Activated CD8-positive, alpha-beta memory T cell treated with anti-CD3 and anti-CD28 coated beads for 1 hour (primary cell): ENCODE data around the gene AKR7A3.

Experiments
- DNase-seq, 2 donors: peaks; one replicate each; pipeline ENCODE4 v3.0.0-alpha.2; 2020; ENCODE audit warnings: low read depth in 1 of 2; ENCODE audit errors: extremely low read depth in 1 of 2

AKR7A3 gene

GRCh38 chr1:19288324-19289241 lies at the start of gene AKR7A3:
Gene AKR7A3, minus strand, starts transcription at chr1:19288770. Its CDS starts 61 bp downstream, at chr1:19288709.
- DNase-seq = peak in 1 of 2 donors; percentile 43

DNA sequence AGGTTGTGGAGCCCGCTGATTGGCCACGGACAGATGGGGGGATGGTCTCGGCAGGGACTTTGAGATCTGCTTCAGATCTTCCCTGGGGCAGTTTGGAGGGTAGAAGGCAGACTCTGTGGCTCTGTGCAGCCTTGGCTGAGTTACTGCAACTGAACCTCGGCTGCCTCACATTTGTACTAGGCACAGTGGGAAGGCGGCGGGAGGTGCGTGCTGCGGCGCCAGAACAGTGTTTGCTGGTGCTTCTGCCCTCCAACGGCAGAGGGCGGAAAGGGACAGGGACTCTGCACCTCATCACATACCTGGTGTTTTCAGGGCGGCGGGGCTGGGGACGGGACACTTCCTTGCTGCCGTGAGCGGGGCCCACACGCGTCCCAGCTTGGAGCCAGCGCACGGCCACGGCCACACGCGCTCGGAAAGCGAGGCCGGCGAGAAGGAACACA lies 49.8 kb upstream of the AKR7A3 start:
- DNase-seq = no peak

DNA sequence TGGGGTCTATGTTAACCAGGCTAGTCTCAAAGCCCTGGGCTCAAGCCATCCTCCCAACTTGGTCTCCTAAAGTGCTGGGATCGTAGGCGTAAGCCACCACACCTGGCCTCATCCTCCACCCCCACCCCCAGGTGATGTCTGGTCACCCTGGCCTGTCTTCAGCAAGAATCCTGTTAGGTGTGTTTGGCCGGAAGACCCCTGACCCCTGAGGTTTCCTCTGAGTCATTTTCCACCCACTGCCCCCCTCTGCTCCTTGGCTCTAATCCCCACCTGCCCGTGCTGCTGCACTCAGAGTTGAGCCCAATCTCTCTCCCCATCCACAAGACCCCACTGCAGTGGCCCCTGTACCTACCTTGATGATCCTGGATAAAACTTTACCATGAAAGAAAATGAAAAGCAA lies 48.7 kb upstream of the AKR7A3 start:
- no peak for DNase-seq

- no peak for DNase-seq
Observed at GRCh38 chr1:19336543-19336942, 48.0 kb upstream of the AKR7A3 start.

- no peak for DNase-seq
Observed at GRCh38 chr1:19333587-19334354, 45.2 kb upstream of the AKR7A3 start.

DNA sequence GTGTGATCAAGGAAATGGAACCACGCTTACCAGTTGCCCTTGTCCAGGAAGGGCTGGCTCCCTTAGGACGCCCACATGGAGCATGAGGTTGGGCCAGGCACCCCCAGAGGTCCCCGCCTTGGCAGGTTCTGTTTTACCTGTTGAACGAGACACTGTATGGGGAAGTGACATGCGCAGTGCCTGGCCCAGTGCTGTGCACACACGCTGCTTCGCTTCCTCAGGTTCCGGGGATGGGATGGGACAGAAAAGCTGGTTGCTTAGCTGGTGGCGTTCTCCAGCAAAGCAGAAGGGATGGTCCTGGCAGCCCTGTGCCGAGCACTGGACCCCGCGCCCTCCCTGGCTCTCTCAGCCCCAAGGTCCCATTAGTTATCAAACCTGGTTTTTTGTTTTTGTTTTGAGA lies 44.3 kb upstream of the AKR7A3 start:
- no peak for DNase-seq

- DNase-seq = no peak
Observed at GRCh38 chr1:19331262-19331878, 42.8 kb upstream of the AKR7A3 start.

GRCh38 chr1:19330449-19331135 lies 42.0 kb upstream of the AKR7A3 start:
- no peak for DNase-seq

DNA sequence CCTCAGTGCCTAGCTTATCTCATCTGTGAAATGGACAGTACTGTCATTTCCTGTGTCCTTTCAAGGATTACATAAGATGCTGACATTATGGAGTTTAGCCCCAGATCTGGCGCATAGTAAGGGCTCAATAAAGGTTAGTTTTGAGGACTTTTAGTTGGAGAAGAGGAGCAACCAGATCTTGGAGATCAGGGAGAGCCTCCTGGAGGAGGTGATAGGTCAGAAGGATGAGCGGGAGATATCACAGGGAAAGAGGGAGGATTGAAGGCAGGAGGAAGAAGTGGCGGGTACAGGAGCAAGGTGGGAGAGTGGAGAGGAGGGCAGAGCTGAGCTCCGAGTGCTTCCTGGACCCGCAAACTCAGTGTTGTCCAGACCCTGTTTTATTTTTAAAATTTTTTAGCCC lies 41.0 kb upstream of the AKR7A3 start:
- no peak for DNase-seq

- DNase-seq = no peak
Observed at GRCh38 chr1:19329188-19329587, 40.6 kb upstream of the AKR7A3 start.

DNA sequence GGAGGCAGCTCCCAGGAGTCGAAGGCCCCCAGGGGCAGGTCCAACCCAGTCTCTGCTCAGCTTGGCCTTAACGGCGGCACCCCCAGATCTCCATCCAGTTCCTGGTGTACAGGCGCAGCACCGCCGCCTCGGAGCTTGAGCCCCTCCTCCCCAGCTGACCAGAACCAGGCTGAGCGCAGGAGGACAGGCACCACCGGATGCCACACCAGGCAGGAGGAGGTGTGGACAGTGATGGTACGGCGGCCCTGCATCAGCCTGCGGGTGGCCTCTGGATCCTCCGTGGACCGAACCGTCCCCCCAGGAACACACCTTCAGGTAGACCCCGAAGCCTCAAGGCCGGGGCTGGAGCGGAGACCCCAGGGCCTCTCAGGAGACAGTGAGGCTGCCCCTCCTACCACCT lies 39.9 kb upstream of the AKR7A3 start:
- no peak for DNase-seq

DNA sequence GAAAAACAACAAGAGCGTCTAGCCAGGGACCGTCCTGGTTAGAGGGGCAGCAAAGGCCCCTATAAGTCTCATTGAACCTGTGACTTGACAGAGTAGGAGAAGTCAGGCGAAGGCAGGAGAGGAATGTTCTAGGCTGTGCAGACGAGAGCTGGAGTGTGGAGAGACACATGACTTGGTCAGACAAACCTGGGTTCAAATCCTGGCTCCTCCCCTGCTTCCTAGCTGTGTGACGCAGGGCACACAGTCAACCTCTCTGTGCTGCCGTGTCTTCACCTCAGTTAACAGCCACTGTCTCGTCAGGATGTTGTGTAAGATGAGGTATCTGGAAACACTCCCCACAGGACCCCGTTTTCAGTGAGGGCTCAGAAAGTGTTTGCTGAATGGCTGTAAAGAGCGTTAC lies 39.2 kb upstream of the AKR7A3 start:
- DNase-seq = no peak

DNA sequence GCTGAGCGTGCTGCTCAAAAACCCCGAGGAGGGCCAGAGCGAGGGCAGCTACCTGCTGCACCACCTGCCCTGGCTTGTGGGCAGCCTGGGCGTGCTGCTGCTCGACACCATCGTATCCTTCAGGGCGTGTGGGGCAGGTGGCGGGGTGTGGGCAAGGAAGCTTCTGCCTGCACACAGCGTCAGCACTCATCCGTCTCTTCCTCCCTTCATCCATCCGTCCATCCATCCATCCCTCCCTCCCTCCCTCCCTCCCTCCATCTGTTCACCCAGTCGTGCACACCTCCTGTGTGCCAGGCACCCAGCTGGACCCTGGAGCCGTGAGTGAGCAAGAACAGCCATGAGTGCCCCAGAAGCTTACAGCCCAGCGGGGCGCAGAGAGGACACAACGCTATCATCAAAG lies 38.7 kb upstream of the AKR7A3 start:
- no peak for DNase-seq

DNA sequence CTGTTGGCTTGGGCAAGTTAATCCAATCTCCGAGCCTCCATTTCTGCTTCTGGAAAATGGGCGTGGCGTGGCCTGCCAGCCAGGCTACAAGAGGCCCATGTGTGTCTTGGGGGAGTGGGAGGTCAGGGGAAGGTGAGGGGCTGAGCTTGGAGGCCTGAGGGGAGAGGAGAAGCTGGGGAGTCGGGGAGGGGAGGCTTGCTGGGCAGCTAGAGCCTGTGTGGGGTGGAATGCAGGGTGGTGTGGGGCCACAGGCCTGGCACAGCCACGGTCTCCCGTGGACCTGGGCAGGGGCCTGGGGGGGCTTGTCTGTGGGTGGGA lies 38.1 kb upstream of the AKR7A3 start:
- DNase-seq = no peak

DNA sequence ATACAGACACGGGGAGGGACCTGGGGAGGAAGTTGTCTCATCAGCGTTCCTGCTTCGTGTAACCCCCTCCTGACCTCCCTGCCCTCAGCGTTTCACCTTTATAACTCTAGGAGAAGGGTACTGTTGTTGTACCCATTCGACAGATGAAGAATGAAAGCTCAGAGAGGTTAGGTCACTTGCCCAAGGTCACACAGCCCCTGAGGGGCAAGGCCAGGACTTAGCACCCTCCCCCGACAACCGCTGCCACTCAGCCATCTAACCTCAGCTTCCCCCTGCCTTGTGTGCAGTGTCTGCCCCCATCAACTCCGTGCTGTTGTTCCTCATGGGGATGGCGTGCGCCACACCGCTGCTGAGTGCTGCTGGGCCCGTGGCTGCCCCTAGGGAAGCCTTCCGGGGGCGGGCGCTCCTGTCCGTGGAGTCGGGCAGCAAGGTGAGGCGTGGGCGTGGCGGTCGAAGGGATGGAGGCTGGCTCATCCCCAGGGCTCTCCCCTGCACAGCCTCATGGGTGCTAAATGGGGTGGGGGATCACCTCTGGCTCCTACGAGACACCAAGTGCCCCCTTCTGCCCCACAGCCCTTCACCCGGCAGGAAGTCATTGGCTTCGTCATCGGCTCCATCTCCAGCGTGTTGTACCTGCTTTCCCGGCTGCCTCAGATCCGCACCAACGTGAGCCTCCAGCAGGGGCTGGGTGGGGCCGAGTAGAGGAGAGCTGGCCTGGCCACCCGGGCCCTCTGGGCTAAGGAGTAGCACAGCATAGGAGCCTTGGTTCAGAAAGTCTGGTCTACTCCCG lies 37.6 kb upstream of the AKR7A3 start:
- no peak for DNase-seq

DNA sequence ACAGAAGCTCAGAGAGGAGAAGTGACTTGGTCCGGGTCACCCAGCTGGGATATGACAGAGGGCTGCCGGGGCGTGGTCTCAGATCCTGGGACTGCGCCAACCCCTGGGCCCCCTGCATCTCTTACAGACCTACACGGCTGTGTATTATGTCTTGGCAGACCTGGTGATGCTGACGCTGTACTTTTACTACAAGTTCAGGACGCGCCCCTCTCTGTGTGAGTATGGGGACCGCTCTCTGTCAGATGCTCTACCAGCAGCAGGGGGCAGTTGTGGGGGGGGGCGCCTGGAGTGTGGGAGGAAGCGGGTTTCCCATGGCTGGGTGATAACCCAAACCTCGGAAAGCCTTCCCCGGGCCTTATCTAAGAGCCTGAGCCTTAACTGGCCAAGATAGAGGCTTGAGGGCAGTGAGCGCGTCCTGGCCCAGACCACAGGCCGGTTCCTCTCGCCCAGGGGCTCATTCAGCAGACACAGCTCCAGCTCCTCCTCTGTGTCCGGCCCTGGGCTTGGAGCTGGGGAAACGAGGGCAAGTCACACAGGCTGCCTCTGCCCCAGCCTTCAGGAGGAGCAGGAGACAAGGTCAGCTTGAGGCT lies 36.9 kb upstream of the AKR7A3 start:
- no peak for DNase-seq

GRCh38 chr1:19324665-19324990 lies 36.1 kb upstream of the AKR7A3 start:
- no peak for DNase-seq

- no peak for DNase-seq
Observed at GRCh38 chr1:19323987-19324664, 35.6 kb upstream of the AKR7A3 start.

DNA sequence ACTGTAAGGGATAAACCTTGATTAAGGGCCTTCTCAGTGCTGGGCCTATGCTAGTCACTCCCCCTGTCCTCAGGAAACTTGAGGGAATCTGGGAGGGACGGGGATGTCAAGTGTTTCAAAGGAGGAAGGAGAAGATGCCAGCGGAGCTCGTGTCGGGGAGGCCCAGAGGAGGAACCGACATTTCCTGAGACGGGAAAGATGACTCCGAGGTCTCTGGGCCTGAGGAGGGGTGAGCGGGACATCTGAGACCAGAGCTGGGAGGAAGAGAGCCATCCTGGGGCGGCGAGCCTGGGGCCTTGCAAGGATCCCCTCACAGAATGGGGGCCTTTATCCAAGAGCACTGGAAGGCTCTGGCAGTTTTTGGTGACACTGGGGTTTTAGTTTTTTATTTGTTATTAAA lies 33.9 kb upstream of the AKR7A3 start:
- no peak for DNase-seq

DNA sequence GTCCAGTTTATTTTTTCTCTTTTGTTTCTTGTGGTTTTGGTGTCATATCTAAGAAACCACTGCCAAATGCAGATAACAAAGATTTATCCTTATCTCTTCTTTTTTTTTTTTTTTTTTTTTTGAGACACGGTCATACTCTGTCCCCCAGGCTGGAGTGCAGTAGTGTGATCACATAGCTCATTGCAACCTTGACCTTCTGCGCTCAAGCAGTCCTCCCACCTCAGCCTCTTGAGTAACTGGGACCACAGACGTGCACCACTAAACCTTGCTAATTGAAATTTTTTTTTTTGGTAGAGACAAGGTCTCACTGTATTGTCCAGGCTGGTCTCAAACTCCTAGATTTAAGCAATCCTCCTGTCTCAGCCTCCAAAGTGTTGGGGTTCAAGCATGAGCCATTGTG lies 32.5 kb upstream of the AKR7A3 start:
- no peak for DNase-seq
